Chondrocyte (in vitro differentiated cells): ENCODE results near the gene KRTAP12-3. TPM values are rescaled to one million over a fixed set of nuclear protein-coding genes. Genes with fewer than 3 reads are reported as not detected.
"Not testable (repeated sequence)": the region's sequence is repeated elsewhere in the genome, so short reads cannot be mapped to it uniquely, and the experiment has no call there.

Experiments
- DNase-seq: peaks from one replicate; pipeline ENCODE4 v3.0.0; 2021; ENCODE audit warnings: mixed read lengths, low spot score
- H3K27ac Mint-ChIP-seq: one replicate; pipeline ENCODE4 v1.8.0; 2021; ENCODE audit warnings: mild to moderate bottlenecking, moderate library complexity, mixed read lengths; ENCODE audit not compliant: unreplicated experiment
- H3K27me3 Mint-ChIP-seq: 2 replicates; pipeline ENCODE4 v1.8.0; 2021; ENCODE audit warnings: low read depth, mixed read lengths
- H3K36me3 Mint-ChIP-seq: 2 replicates; pipeline ENCODE4 v1.8.0; 2021; ENCODE audit warnings: low read depth, mixed read lengths
- H3K4me1 Mint-ChIP-seq: 2 replicates; pipeline ENCODE4 v1.8.0; 2021; ENCODE audit warnings: low read depth, mild to moderate bottlenecking, mixed read lengths
- H3K4me3 Mint-ChIP-seq: one replicate; pipeline ENCODE4 v1.8.0; 2021; ENCODE audit warnings: mild to moderate bottlenecking, moderate library complexity, mixed read lengths; ENCODE audit not compliant: unreplicated experiment
- H3K9me3 Mint-ChIP-seq: 2 replicates; pipeline ENCODE4 v1.8.0; 2021; ENCODE audit warnings: low read depth, mixed read lengths
- total RNA-seq: library from RNA; stranded (reverse); gene quantifications from 3 replicates; pipeline ENCODE4 v1.2.1, GENCODE V29; 2021
- TF ChIP-seq, protein P1 (sequence below): fragments of 200-600 bp; sonication (generic); IDR thresholded peaks from 2 replicates; pipeline ENCODE4 v1.5.0; 2021; ENCODE audit warnings: antibody characterized with exemption, mild to moderate bottlenecking, moderate library complexity

KRTAP12-3 gene
- total RNA-seq, 1 donor from 2014 or later, result not detected

DNA sequence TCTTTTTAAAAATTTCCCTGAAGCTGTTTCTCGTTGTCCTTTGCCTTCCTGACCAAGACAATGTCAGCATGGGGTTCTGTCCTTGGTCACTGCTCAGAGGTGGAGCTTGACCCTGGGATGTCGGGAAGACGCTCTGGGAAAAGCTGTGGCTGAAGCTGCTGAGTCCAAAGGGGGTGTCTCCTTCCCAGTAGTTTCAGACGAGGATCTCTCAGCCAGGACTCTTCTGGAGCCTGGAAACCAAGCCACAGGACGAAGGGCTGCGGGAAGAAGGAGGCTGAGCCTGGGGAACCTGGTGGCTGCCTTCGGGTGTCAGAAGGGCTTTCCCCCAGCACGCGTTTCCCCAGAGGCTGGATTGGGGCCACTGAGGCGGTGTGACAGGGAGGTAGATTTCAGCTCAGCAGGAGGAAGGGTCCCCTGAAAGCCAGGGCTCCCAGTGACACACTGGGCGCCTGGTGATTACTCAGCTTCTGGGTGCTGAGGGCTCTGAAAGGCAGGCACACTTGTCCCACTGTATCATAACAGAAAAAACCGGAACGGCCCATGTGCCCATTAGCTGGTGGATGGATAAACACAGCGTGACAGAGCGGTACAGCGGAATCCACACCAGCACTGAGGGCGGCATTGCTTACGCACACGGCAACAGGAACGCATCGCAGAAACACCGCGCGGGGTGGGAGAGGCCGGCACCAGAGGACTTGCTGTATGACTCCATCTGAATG lies 29.3 kb downstream of the KRTAP12-3 start:
- DNase-seq, result no peak
- H3K36me3 Mint-ChIP-seq, result peaks cover 4% of the 10 kb centered on the region
- no peak overlapping the region for H3K4me3 Mint-ChIP-seq
- H3K27ac Mint-ChIP-seq, result no peak overlapping the region
- H3K27me3 Mint-ChIP-seq, result peaks cover 70% of the 10 kb centered on the region
- TF ChIP-seq, protein P1, sequence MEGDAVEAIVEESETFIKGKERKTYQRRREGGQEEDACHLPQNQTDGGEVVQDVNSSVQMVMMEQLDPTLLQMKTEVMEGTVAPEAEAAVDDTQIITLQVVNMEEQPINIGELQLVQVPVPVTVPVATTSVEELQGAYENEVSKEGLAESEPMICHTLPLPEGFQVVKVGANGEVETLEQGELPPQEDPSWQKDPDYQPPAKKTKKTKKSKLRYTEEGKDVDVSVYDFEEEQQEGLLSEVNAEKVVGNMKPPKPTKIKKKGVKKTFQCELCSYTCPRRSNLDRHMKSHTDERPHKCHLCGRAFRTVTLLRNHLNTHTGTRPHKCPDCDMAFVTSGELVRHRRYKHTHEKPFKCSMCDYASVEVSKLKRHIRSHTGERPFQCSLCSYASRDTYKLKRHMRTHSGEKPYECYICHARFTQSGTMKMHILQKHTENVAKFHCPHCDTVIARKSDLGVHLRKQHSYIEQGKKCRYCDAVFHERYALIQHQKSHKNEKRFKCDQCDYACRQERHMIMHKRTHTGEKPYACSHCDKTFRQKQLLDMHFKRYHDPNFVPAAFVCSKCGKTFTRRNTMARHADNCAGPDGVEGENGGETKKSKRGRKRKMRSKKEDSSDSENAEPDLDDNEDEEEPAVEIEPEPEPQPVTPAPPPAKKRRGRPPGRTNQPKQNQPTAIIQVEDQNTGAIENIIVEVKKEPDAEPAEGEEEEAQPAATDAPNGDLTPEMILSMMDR, result no peak
- H3K9me3 Mint-ChIP-seq, result no peaks in the 10 kb centered on the region
- H3K4me1 Mint-ChIP-seq, result no peaks in the 10 kb centered on the region

DNA sequence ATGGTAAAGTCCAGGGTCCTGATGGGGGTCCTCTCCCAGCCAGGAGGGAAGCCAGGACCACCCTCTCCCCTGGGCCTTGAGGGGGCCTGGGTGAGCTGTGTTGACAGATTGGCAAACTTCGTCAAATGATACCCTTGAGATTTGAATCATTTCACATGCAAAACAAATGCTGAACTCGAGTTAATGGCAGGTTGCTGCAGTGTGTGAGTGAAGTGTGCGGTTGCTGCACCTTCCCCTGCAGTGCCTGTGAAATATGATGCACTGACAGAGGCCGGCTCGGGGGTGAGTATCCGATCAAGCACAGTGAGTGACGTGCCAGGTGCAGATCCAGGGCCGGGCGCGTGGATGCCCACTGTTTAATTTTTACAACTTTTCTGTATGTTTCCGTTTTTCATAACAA lies 29.9 kb downstream of the KRTAP12-3 start:
- no peak for DNase-seq
- TF ChIP-seq, protein P1, result no peak
- Mint-ChIP-seq H3K27ac (no peak overlapping the region), H3K4me3 (no peak overlapping the region), H3K36me3 (peaks cover 4% of the 10 kb centered on the region), H3K4me1 (no peaks in the 10 kb centered on the region), H3K9me3 (peaks cover 4% of the 10 kb centered on the region), H3K27me3 (peaks cover 63% of the 10 kb centered on the region)

DNA sequence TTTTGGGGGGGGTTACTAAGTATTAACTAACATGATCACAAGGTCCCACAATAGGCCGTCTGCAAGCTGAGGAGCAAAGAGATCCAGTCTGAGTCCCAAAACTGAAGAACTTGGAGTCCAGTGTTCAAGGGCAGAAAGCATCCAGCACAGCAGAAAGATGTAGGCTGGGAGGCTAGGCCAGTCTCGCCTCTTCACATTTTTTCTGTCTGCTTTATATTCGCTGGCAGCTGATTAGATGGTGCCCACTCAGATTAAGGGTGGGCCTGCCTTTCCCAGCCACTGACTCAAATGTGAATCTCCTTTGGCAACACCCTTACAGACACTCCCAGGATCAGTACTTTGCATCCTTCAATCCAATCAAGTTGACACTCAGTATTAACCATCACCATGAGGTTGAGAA lies 32.0 kb downstream of the KRTAP12-3 start:
- not testable (repeated sequence) for DNase-seq, H3K27ac Mint-ChIP-seq, H3K4me3 Mint-ChIP-seq, H3K4me1 Mint-ChIP-seq, H3K36me3 Mint-ChIP-seq
- H3K9me3 Mint-ChIP-seq, result peaks cover 19% of the 10 kb centered on the region
- H3K27me3 Mint-ChIP-seq, result peaks cover 48% of the 10 kb centered on the region

DNA sequence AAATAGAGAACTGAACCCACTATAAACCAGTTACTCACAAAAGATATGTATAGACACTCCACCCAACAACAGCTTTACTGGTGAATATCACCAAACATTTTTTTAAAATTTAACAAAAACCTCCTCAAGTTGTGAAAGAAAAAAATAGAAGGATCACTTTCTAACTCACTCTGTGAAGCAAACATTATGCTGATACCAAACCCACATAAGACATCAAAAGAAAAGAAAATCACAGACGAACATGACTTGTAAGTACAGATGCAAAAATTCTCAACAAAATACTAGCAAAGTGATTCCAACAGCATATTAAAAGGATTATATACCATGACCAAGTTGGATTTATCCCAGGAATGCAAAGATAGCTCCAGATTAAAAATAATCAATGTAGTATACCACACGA lies 34.0 kb downstream of the KRTAP12-3 start:
- Mint-ChIP-seq H3K4me1 (peaks cover under 1% of the 10 kb centered on the region), H3K27ac (no peak overlapping the region), H3K36me3 (peaks cover 5% of the 10 kb centered on the region), H3K27me3 (peaks cover 50% of the 10 kb centered on the region), H3K9me3 (peaks cover 19% of the 10 kb centered on the region), H3K4me3 (no peak overlapping the region)
- no peak for DNase-seq
- TF ChIP-seq, protein P1, result no peak

DNA sequence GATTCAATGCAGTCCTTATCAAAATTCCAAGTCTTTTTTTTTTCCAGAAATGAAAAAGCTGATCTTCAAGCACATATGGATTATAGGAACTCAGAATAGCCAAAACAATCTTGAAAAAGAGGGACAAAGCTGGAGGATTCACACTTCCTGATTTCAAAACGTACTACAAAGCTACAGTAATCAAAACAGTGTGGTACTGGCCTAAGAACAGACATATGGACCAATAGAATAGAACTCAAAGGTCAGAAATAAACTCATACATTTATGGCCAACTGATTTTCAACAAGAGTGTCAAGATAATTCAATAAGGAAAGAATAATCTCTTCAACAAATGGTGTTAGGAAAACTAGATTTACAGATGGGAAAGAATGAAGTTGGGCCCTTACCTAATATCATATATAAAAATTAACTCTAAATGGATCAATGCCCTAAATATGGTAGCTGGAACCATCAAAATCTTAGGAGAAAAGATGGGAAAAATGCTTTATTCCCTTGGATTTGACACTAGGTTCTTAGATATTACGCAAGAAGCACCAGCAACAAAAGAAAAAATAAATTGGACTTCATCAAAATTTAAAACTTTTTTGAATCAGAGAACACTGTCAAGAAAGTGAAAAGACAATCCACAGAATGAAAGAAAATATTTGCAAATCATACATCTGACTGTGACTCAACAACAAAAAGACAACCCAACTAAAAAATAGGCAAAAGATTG lies 35.2 kb downstream of the KRTAP12-3 start:
- no peak for DNase-seq
- Mint-ChIP-seq H3K27ac (no peak overlapping the region), H3K27me3 (peaks cover 48% of the 10 kb centered on the region), H3K4me1 (peaks cover 9% of the 10 kb centered on the region), H3K9me3 (peaks cover 19% of the 10 kb centered on the region), H3K4me3 (no peak overlapping the region), H3K36me3 (peaks cover 5% of the 10 kb centered on the region)
- TF ChIP-seq, protein P1, result no peak
